Measurements from ENCODE around the gene LARP4B. TPM values are rescaled to one million over a fixed set of nuclear protein-coding genes. Genes with fewer than 3 reads are reported as not detected.

The LARP4B gene
- total RNA-seq (100 to 1,000 TPM in 1 of 5 donors, 10 to 100 TPM in 4; 77.2 to 108 (median 94.0) TPM), total RNA-seq (47.3 to 163 (median 109) reads per million in 29 experiments)
- total RNA-seq (2013) = 45.2 TPM

GRCh38 chr10:931326-932318, at the start of gene LARP4B:
LARP4B (minus strand) TSS chr10:931705; CDS start chr10:885721, 45,984 bp downstream.
- Mint-ChIP-seq H3K9me3 (no peaks in the 10 kb centered on the region), H3K4me1 (peaks cover 34 to 42% (median 40%) of the 10 kb centered on the region in 3 donors), H3K27ac (peak within 1 kb of the TSS; percentile 86 to 96), H3K4me3 (peak within 1 kb of the TSS; percentile 94 to 97 (median 96)), H3K27me3 (no peaks in the 10 kb centered on the region), H3K36me3 (peaks cover under 1% of the 10 kb centered on the region)
- CTCF ChIA-PET = interaction anchor here in 1 of 2 donors (0.6 to 1.0 kb wide), 2 partner anchors 57 to 119 kb away, joined by 3 to 5 read pairs; partner anchors contain the start of gene GTPBP4
- Histone ChIP-seq H3K4me1 (ENCODE audit: control insufficient read depth in 1 of 2, extremely low read depth in 1 of 2, insufficient read depth in 2 of 2, low read length in 2 of 2) (peaks cover 16 to 24% of the 10 kb centered on the region in 2 experiments), H3K36me3 (ENCODE audit: control insufficient read depth in 2 of 2, extremely low read depth in 1 of 2, insufficient read depth in 1 of 2, low read length in 1 of 2) (peaks cover 0 to under 1% of the 10 kb centered on the region in 2 donors), H3K27ac (ENCODE audit: low read length) (peak within 1 kb of the TSS; percentile 90), H3K4me3 (ENCODE audit: control insufficient read depth in 1 of 2, extremely low read depth in 1 of 2, low read length in 1 of 2) (peak within 1 kb of the TSS; percentile 52 to 58), H3K27me3 (replicated peaks in 1 of 2; ENCODE audit: control insufficient read depth in 2 of 2, extremely low read depth in 1 of 2, insufficient read depth in 2 of 2, low read length in 1 of 2) (no peaks in the 10 kb centered on the region), H3K9me3 (no peaks in the 10 kb centered on the region)
- POLR2A ChIA-PET = interaction anchor here in 1 of 2 donors (0.6 kb wide), 1 partner anchor 13 kb away, joined by 3 read pairs; no protein-coding TSS in a partner anchor
- peak; percentile 91 to 99 (median 95) for DNase-seq
- ATAC-seq (replicated peaks in 1 of 4) = peak; percentile 95 to 99 (median 98)
- WGBS (ENCODE audit: insufficient coverage) = under 1% methylated on average over 122 of the region's 137 CpGs

- ChIA-PET POLR2A (no interaction called here), CTCF (no interaction called here)
- H3K27me3 Mint-ChIP-seq = no peaks in the 10 kb centered on the region
- H3K27ac ChIP-seq (ENCODE audit: low read length) = no peak overlapping the region
- ATAC-seq (replicated peaks in 1 of 4) = no peak
- no peaks in the 10 kb centered on the region for H3K4me1 Mint-ChIP-seq
- H3K9me3 ChIP-seq = peaks cover 3% of the 10 kb centered on the region
- H3K4me3 Mint-ChIP-seq = no peak overlapping the region
- no peak overlapping the region for H3K4me3 ChIP-seq (ENCODE audit: control insufficient read depth in 1 of 2, extremely low read depth in 1 of 2, low read length in 1 of 2)
- 95% methylated on average over 5 of the region's 5 CpGs for WGBS (ENCODE audit: insufficient coverage)
- no peaks in the 10 kb centered on the region for H3K27me3 ChIP-seq (replicated peaks in 1 of 2; ENCODE audit: control insufficient read depth in 2 of 2, extremely low read depth in 1 of 2, insufficient read depth in 2 of 2, low read length in 1 of 2)
- H3K9me3 Mint-ChIP-seq = peaks cover 15 to 21% (median 17%) of the 10 kb centered on the region in 3 donors
- no peaks in the 10 kb centered on the region for H3K4me1 ChIP-seq (ENCODE audit: control insufficient read depth in 1 of 2, extremely low read depth in 1 of 2, insufficient read depth in 2 of 2, low read length in 2 of 2)
- no peak for DNase-seq
- H3K27ac Mint-ChIP-seq = no peak overlapping the region
- H3K36me3 Mint-ChIP-seq = peaks cover 7% of the 10 kb centered on the region
- no peaks in the 10 kb centered on the region for H3K36me3 ChIP-seq (ENCODE audit: control insufficient read depth in 2 of 2, extremely low read depth in 1 of 2, insufficient read depth in 1 of 2, low read length in 1 of 2)
Observed at GRCh38 chr10:980468-981093, 49.1 kb upstream of the LARP4B start.

- peaks cover 7% of the 10 kb centered on the region for H3K36me3 Mint-ChIP-seq
- WGBS (ENCODE audit: insufficient coverage) = 100% methylated on average over 1 of the region's 2 CpGs
- peaks cover 15 to 21% (median 17%) of the 10 kb centered on the region in 3 donors for H3K9me3 Mint-ChIP-seq
Observed at GRCh38 chr10:978826-979421, 47.4 kb upstream of the LARP4B start.

GRCh38 chr10:976316-976715, 44.8 kb upstream of the LARP4B start:
- WGBS (ENCODE audit: insufficient coverage) = 99% methylated on average over 21 of the region's 22 CpGs
- Mint-ChIP-seq H3K9me3 (peaks cover 17 to 24% (median 18%) of the 10 kb centered on the region in 3 donors), H3K27me3 (no peaks in the 10 kb centered on the region), H3K4me1 (no peaks in the 10 kb centered on the region), H3K4me3 (no peak overlapping the region), H3K36me3 (peaks cover 7% of the 10 kb centered on the region), H3K27ac (no peak overlapping the region)
- Histone ChIP-seq H3K4me1 (ENCODE audit: control insufficient read depth in 1 of 2, extremely low read depth in 1 of 2, insufficient read depth in 2 of 2, low read length in 2 of 2) (no peaks in the 10 kb centered on the region), H3K9me3 (peaks cover 3% of the 10 kb centered on the region), H3K27ac (ENCODE audit: low read length) (no peak overlapping the region), H3K4me3 (ENCODE audit: control insufficient read depth in 1 of 2, extremely low read depth in 1 of 2, low read length in 1 of 2) (no peak overlapping the region), H3K36me3 (ENCODE audit: control insufficient read depth in 2 of 2, extremely low read depth in 1 of 2, insufficient read depth in 1 of 2, low read length in 1 of 2) (no peaks in the 10 kb centered on the region), H3K27me3 (replicated peaks in 1 of 2; ENCODE audit: control insufficient read depth in 2 of 2, extremely low read depth in 1 of 2, insufficient read depth in 2 of 2, low read length in 1 of 2) (peaks cover 0 to 3% of the 10 kb centered on the region in 2 experiments)
- ATAC-seq (replicated peaks in 1 of 4) (no peak), DNase-seq (no peak)
- ChIA-PET CTCF (no interaction called here), POLR2A (no interaction called here)

More at GRCh38 chr10:978826-979421, 47.4 kb upstream of the LARP4B start:
- no peak overlapping the region for H3K27ac Mint-ChIP-seq
- H3K36me3 ChIP-seq (ENCODE audit: control insufficient read depth in 2 of 2, extremely low read depth in 1 of 2, insufficient read depth in 1 of 2, low read length in 1 of 2) = no peaks in the 10 kb centered on the region
- H3K27ac ChIP-seq (ENCODE audit: low read length) = no peak overlapping the region
- H3K4me3 ChIP-seq (ENCODE audit: control insufficient read depth in 1 of 2, extremely low read depth in 1 of 2, low read length in 1 of 2) = no peak overlapping the region
- ChIA-PET CTCF (no interaction called here), POLR2A (no interaction called here)
- no peaks in the 10 kb centered on the region for H3K27me3 Mint-ChIP-seq
- DNase-seq (no peak), ATAC-seq (replicated peaks in 1 of 4) (no peak)
- H3K4me1 ChIP-seq (ENCODE audit: control insufficient read depth in 1 of 2, extremely low read depth in 1 of 2, insufficient read depth in 2 of 2, low read length in 2 of 2) = no peaks in the 10 kb centered on the region
- H3K4me1 Mint-ChIP-seq = no peaks in the 10 kb centered on the region
- H3K4me3 Mint-ChIP-seq = no peak overlapping the region
- no peaks in the 10 kb centered on the region for H3K27me3 ChIP-seq (replicated peaks in 1 of 2; ENCODE audit: control insufficient read depth in 2 of 2, extremely low read depth in 1 of 2, insufficient read depth in 2 of 2, low read length in 1 of 2)
- H3K9me3 ChIP-seq = peaks cover 3% of the 10 kb centered on the region

GRCh38 chr10:974785-975074, 43.2 kb upstream of the LARP4B start:
- POLR2A ChIA-PET = no interaction called here
- WGBS (ENCODE audit: insufficient coverage) = 100% methylated on average over 1 of the region's 5 CpGs

More at GRCh38 chr10:974785-975074, 43.2 kb upstream of the LARP4B start:
- Mint-ChIP-seq H3K9me3 (peaks cover 12 to 17% (median 12%) of the 10 kb centered on the region in 3 donors), H3K4me3 (no peak overlapping the region), H3K4me1 (no peaks in the 10 kb centered on the region), H3K27me3 (peaks cover 4% of the 10 kb centered on the region in 2 donors), H3K27ac (no peak overlapping the region), H3K36me3 (no peaks in the 10 kb centered on the region)
- CTCF ChIA-PET = no interaction called here
- H3K36me3 ChIP-seq (ENCODE audit: control insufficient read depth in 2 of 2, extremely low read depth in 1 of 2, insufficient read depth in 1 of 2, low read length in 1 of 2) = no peaks in the 10 kb centered on the region
- no peaks in the 10 kb centered on the region for H3K9me3 ChIP-seq
- H3K4me1 ChIP-seq (ENCODE audit: control insufficient read depth in 1 of 2, extremely low read depth in 1 of 2, insufficient read depth in 2 of 2, low read length in 2 of 2) = no peaks in the 10 kb centered on the region
- H3K27ac ChIP-seq (ENCODE audit: low read length) = no peak overlapping the region
- ATAC-seq (replicated peaks in 1 of 4) = no peak
- no peak overlapping the region for H3K4me3 ChIP-seq (ENCODE audit: control insufficient read depth in 1 of 2, extremely low read depth in 1 of 2, low read length in 1 of 2)
- H3K27me3 ChIP-seq (replicated peaks in 1 of 2; ENCODE audit: control insufficient read depth in 2 of 2, extremely low read depth in 1 of 2, insufficient read depth in 2 of 2, low read length in 1 of 2) = peaks cover 0 to 8% of the 10 kb centered on the region in 2 experiments
- no peak for DNase-seq

All from T-cell (primary cell).